ENCODE data around the gene CRKL.
A peak's percentile ranks its signal among the peaks of the same experiment; 100 is the strongest.
"Not testable (repeated sequence)": the region's sequence is repeated elsewhere in the genome, so short reads cannot be mapped to it uniquely, and the experiment has no call there.

Gene CRKL

DNA sequence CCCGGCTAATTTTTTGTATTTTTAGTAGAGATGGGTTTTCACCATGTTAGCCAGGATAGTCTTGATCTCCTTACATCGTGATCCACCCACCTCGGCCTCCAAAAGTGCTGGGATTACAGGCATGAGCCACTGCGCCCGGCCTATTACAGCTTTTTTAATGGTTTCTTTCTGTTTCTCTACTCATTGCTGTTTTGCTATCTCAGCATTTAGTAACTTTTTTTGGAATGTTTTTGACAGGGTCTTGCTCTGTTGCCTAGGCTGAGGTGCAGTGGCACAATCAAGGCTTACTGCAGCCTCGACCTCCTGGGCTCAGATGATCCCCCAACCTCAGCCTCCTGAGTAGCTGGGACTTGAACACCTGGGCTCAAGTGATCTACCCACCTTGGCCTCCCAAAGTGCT, 4.7 kb upstream of the CRKL start:
- no peaks in the 10 kb centered on the region for H3K9me3 Mint-ChIP-seq
- H3K4me3 Mint-ChIP-seq: no peak overlapping the region
- peaks cover 13% of the 10 kb centered on the region for H3K4me1 Mint-ChIP-seq
- no peak overlapping the region for H3K27ac Mint-ChIP-seq
- H3K36me3 Mint-ChIP-seq: no peaks in the 10 kb centered on the region
- H3K27me3 Mint-ChIP-seq: no peaks in the 10 kb centered on the region

DNA sequence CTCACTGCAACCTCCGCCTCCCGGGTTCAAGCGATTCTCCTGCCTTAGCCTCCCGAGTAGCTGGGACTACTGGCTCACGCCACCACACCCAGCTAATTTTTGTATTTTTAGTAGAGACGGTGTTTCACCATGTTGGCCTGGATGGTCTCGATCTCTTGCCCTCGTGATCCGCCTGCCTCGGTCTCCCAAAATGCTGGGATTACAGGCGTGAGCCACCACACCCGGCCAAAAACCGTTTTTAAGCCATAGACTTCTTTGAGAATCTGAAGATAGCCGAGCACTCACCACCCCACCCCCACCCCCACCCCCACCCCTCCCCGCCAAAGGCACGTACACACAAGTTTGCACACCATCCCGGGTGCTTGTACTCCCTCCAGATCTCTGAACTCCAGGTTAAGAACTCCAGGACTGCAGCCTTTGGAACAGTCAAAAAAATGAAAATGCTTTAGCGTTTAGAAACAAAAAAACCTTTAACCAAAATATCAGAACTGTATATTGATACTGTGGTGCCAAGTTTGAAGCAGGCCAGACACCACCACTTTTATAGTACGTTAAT, 1.5 kb downstream of the CRKL start:
- H3K27me3 Mint-ChIP-seq: no peaks in the 10 kb centered on the region
- peak overlapping the region; percentile 86 for H3K4me3 Mint-ChIP-seq
- H3K36me3 Mint-ChIP-seq: peaks cover 7% of the 10 kb centered on the region
- peaks cover 41% of the 10 kb centered on the region for H3K4me1 Mint-ChIP-seq
- H3K9me3 Mint-ChIP-seq: no peaks in the 10 kb centered on the region
- peak overlapping the region; percentile 83 for H3K27ac Mint-ChIP-seq

DNA sequence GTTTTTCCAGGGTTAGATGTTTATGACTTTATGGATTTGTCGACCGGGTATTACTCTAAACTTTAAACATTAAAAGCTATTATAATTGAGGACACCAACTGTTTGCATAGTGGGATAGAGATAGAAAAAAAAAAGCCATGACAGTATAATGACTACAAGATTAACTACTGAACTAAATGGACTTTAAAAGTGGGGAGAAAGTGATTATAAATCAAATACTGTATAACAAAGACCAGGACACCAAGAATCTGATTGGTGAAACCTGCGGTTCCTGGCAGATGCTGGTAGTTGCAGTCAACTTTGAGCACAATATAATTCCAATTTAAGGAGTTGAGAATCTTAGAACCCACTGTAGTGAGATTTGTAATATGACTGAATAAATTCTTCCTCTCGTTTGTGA, 2.5 kb downstream of the CRKL start:
- H3K27ac Mint-ChIP-seq: no peak overlapping the region
- H3K9me3 Mint-ChIP-seq: no peaks in the 10 kb centered on the region
- H3K27me3 Mint-ChIP-seq: no peaks in the 10 kb centered on the region
- H3K36me3 Mint-ChIP-seq: peaks cover 7% of the 10 kb centered on the region
- H3K4me1 Mint-ChIP-seq: peaks cover 51% of the 10 kb centered on the region
- peak overlapping the region; percentile 86 for H3K4me3 Mint-ChIP-seq

DNA sequence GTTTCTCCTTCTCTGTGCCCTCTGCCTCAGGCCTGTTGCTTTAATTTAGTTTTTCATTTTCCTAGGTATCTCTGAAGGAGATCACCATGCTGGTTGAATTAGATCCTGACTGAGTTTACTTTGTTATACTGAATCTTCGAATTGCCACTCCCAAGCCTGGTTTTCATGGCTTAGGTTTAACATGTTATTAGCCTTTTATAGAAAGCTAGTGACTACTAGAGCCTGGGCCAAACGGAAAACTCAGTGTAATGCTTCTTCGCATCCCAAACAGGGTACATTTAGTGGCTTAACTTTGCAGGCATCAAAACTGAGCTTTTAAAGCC, 3.6 kb downstream of the CRKL start:
- peak overlapping the region; percentile 86 for H3K4me3 Mint-ChIP-seq
- H3K36me3 Mint-ChIP-seq: peaks cover 8% of the 10 kb centered on the region
- peaks cover 58% of the 10 kb centered on the region for H3K4me1 Mint-ChIP-seq
- H3K27me3 Mint-ChIP-seq: no peaks in the 10 kb centered on the region
- peak overlapping the region; percentile 26 for H3K27ac Mint-ChIP-seq
- no peaks in the 10 kb centered on the region for H3K9me3 Mint-ChIP-seq

DNA sequence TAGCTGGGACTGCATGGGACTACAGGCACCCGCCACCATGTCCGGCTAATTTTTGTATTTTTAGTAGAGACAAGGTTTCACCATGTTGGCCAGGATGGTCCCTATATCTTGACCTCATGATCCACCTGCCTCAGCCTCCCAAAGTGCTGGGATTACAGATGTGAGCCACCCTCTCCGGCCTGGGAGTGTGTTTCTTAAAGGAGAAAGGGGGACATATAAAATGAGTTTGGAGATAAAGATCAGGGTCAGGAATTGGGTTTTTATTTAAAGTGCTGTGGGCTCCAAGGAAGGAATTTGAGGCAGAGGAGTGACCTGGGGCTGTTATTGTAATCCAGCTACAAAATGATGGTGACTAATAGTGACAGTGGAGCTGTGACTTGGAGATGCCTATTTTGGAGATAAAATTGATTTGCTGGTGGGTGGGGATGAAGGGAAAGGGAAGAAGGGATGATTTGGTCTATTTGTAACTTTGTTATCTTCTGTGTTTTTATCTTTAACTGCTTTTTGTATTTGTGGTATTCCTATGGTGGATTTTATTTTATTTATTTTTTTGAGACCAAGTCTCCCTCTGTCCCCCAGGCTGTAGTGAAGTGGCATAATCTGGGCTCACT, 5.0 kb downstream of the CRKL start:
- no peaks in the 10 kb centered on the region for H3K27me3 Mint-ChIP-seq
- peaks cover 61% of the 10 kb centered on the region for H3K4me1 Mint-ChIP-seq
- peak overlapping the region; percentile 69 for H3K4me3 Mint-ChIP-seq
- peak overlapping the region; percentile 79 for H3K27ac Mint-ChIP-seq
- H3K36me3 Mint-ChIP-seq: peaks cover 11% of the 10 kb centered on the region
- no peaks in the 10 kb centered on the region for H3K9me3 Mint-ChIP-seq

DNA sequence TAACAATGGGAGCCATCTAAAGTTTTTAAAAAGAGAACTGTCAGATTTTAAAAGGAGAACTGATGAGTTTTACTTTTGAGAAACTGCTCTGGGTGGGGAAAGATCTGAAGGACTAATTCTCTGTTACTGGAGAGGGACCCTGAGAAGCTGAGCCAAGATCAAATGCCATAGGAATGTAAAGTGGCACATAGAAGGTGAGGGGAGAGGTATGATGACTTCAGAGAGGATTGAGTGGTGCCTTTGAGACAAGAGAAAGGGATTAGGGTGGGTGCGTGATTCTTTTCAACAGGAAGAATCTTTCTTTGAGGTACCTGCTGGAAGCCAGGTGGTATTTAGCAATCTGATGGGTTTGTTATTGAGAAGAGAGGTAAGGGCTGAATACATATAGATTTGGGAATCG, 9.0 kb downstream of the CRKL start:
- Mint-ChIP-seq H3K27me3 (no peaks in the 10 kb centered on the region), H3K4me3 (peak overlapping the region; percentile 9), H3K9me3 (no peaks in the 10 kb centered on the region), H3K36me3 (peaks cover 6% of the 10 kb centered on the region), H3K4me1 (peaks cover 68% of the 10 kb centered on the region), H3K27ac (peak overlapping the region; percentile 78)

DNA sequence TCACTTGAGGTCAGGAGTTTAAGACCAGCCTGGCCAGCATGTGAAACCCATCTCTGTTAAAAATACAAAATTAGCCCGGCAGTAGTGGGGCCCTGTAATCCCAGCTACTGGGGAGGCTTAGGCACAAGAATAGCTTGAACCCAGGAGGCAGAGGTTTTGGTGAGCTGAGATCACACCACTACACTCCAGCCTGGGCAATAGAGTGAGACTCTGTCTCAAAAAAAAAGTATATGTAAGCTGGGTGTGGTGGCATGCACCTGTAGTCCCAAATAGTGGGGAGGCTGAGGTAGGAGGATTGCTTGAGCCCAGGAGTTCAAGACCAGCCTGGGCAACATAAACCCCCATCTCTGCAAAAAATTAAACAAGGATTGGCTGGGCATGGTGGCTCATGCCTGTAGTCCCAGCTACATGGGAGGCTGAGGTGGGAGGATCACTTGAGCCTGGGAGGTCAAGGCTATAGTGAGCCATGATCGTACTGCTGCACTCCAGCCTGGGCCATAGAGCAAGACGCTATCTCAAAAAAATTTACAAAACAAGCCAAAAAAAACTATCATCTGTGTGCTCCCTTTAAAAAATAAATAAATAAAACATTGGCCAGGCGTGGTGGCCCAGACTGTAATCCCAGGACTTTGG, 10.8 kb downstream of the CRKL start:
- no peaks in the 10 kb centered on the region for H3K27me3 Mint-ChIP-seq
- peaks cover 67% of the 10 kb centered on the region for H3K4me1 Mint-ChIP-seq
- peaks cover 6% of the 10 kb centered on the region for H3K36me3 Mint-ChIP-seq
- no peak overlapping the region for H3K27ac Mint-ChIP-seq
- H3K9me3 Mint-ChIP-seq: no peaks in the 10 kb centered on the region
- no peak overlapping the region for H3K4me3 Mint-ChIP-seq

DNA sequence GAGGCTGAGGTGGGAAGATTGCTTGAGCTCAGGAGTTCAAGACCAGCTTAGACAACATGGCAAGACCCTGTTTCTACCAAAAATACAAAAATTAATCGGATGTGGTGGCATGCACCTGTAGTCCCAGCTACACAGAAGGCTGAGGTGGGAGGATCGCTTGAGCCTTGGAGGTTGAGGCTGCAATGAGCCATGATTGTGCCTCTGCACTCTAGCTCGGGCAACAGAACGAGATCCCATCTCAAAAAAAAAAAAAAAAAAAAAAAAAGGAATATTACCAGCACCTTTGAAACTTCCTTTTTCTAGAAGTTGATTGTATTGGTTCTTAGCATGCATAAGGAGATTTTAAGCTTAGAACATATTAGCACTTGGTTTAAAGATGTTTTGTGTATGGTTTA, 11.4 kb downstream of the CRKL start:
- Mint-ChIP-seq H3K27ac (no peak overlapping the region), H3K4me3 (peak overlapping the region; percentile 30), H3K27me3 (no peaks in the 10 kb centered on the region), H3K4me1 (peaks cover 68% of the 10 kb centered on the region), H3K9me3 (no peaks in the 10 kb centered on the region), H3K36me3 (peaks cover 6% of the 10 kb centered on the region)

DNA sequence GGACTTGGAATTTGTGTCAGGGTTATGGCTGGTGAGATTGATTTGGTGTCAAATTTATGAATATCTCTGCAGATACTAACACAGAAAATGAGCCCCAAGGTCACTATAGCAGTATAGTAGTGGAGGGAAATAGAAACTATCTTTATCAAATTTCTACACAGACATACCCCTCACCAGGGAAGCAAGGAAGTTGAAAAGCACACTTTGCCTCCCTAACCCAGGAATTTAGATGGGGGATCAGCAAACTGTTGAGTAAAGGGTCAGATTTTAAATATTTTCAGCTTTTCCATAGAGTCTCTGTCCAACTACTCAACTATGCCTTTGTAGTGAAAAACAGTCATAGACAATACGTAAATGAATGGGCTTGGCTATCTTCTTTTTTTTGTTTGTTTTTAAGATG, 12.8 kb downstream of the CRKL start:
- Mint-ChIP-seq H3K36me3 (peaks cover 9% of the 10 kb centered on the region), H3K9me3 (no peaks in the 10 kb centered on the region), H3K27me3 (no peaks in the 10 kb centered on the region), H3K4me3 (no peak overlapping the region), H3K27ac (peak overlapping the region; percentile 25), H3K4me1 (peaks cover 67% of the 10 kb centered on the region)

DNA sequence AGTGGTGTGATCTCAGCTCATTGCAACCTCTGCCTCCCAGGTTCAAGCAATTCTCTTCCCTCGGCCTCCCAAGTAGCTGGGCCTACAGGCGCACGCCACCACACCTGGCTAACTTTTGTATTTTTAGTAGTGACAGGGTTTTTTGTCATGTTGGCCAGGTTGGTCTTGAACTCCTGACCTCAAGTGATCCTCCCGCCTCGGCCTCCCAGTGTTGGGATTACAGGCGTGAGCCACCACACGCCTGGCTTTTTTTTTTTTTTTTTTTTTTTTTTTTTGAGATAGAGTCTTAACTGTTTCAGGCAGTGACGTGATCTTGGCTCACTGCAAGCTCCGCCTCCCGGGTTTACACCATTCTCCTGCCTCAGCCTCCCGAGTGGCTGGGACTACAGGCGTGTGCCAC, 13.2 kb downstream of the CRKL start:
- not testable (repeated sequence) for H3K9me3 Mint-ChIP-seq, H3K36me3 Mint-ChIP-seq, H3K4me3 Mint-ChIP-seq, H3K27me3 Mint-ChIP-seq, H3K27ac Mint-ChIP-seq
- peaks cover 66% of the 10 kb centered on the region for H3K4me1 Mint-ChIP-seq

DNA sequence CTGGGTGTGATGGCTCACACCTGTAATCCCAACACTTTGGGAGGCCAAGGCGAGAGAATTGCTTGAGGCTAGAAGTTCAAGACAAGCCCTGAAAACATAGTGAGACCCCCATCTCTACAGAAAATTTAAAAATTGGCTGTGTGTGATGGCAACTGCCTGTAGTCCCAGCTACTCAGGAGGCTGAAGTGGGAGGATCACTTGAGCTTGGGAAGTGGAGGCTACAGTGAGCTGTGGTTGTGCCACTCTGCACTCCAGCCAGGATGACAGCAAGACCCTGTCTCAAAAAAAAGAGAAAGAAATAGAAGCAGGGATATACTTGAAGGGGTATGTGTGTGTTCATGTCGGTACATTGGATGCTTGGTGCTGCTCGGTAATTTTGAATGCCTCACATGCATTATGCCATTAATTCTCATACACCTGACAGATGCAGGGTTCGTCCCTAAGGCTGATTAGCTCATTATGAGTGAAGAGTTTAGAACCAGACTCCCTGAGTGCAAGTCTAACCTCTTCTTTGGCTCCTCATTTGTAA, 14.0 kb downstream of the CRKL start:
- no peaks in the 10 kb centered on the region for H3K9me3 Mint-ChIP-seq
- H3K27me3 Mint-ChIP-seq: no peaks in the 10 kb centered on the region
- no peak overlapping the region for H3K4me3 Mint-ChIP-seq
- peaks cover 7% of the 10 kb centered on the region for H3K36me3 Mint-ChIP-seq
- peaks cover 63% of the 10 kb centered on the region for H3K4me1 Mint-ChIP-seq
- no peak overlapping the region for H3K27ac Mint-ChIP-seq

DNA sequence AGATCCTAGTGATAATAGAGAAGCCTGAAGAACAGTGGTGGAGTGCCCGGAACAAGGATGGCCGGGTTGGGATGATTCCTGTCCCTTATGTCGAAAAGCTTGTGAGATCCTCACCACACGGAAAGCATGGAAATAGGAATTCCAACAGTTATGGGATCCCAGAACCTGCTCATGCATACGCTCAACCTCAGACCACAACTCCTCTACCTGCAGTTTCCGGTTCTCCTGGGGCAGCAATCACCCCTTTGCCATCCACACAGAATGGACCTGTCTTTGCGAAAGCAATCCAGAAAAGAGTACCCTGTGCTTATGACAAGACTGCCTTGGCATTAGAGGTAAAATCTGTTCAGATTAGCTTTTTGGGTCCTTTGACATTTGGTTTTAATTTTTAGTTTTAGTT, 16.7 kb downstream of the CRKL start:
- Mint-ChIP-seq H3K27ac (no peak overlapping the region), H3K4me1 (peaks cover 77% of the 10 kb centered on the region), H3K9me3 (no peaks in the 10 kb centered on the region), H3K36me3 (peaks cover 10% of the 10 kb centered on the region), H3K27me3 (no peaks in the 10 kb centered on the region), H3K4me3 (no peak overlapping the region)

DNA sequence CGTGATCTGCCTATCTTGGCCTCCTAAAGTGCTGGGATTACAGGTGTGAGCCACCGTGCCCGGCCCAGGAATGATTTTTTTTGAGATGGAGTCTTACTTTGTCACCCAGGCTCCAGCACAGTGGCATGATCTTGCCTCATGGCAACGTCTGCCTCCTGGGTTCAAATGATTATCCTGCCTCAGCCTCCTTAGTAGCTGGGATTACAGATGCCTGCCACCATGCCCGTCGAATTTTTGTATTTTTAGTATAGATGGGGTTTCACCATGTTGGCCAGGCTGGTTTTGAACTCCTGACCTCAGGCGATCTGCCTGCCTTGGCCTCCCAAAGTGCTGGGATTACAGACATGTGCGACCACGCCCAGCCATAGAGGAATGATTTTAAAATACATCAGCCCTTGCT, 17.8 kb downstream of the CRKL start:
- not testable (repeated sequence) for H3K4me3 Mint-ChIP-seq, H3K27ac Mint-ChIP-seq, H3K27me3 Mint-ChIP-seq, H3K9me3 Mint-ChIP-seq
- H3K36me3 Mint-ChIP-seq: peaks cover 12% of the 10 kb centered on the region
- H3K4me1 Mint-ChIP-seq: peaks cover 79% of the 10 kb centered on the region

DNA sequence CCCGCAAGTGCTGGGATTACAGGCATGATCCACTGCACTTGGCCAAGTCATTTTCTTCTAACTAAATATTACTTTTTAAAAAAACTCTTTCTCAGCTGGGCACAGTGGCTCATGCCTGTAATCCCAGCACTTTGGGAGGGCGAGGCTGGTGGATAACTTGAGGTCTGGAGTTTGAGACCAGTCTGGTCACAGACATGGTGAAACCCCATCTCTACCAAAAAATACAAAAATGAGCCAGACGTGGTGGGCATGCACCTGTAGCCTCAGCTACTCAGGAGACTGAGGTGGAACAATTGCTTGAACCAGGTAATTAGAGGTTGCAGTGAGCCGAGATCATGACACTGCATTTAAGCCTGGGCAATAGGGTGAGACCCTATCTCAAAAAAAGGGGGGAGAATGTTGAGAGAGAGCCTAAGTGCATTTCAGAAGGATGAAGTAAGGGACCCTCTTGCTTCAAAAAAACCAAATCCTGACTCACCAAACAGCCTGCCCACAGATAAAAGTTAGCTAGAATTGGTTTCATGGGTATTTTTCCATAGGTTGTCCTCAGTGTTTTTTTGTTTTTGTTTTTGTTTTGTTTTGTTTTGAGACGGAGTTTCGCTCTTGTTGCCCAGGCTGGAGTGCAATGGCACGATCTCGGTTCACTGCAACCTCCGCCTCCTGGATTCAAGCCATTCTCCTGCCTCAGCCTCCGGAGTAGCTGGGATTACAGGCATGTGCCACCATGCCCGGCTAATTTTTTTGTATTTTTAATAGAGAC, 18.8 kb downstream of the CRKL start:
- not testable (repeated sequence) for H3K27ac Mint-ChIP-seq, H3K9me3 Mint-ChIP-seq, H3K27me3 Mint-ChIP-seq
- peaks cover 82% of the 10 kb centered on the region for H3K4me1 Mint-ChIP-seq
- H3K36me3 Mint-ChIP-seq: peaks cover 14% of the 10 kb centered on the region
- peak overlapping the region; percentile 30 for H3K4me3 Mint-ChIP-seq

DNA sequence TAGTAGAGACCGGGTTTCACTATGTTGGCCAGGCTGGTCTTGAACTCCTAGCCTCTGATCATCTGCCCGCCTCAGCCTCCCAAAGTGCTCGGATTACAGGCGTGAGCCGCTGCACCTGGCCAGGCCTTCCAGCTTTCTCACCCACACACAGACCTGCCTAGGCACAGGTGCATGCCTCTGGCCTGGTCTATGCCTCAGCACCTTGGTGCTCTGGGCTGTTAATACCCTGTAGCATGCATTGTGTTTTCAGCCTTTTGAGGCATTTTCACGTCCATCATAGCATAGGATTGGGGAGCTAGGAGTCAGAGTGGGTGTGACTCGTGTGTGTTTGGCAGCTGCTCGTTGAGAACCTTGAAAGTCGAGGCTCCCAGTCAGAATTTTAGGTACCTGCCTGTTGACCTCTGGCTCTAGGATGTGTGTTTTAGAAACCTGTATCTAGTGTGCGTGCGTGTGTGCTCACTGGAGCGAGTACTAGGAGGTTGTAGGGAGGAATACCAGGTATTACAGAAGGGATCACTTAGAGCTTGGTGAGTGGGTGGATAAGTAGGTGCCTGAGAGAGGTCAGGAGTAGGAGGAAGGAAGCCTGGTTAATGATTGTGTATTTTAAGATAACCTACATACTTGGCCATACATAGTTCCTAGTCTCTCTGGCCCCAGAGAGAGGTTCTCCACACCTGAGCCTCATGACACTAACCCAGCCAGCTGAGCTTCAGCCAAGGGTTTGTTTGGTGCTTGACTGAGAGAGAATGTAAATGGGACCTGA, 20.0 kb downstream of the CRKL start:
- peak overlapping the region; percentile 56 for H3K4me3 Mint-ChIP-seq
- H3K36me3 Mint-ChIP-seq: peaks cover 17% of the 10 kb centered on the region
- H3K27ac Mint-ChIP-seq: peak overlapping the region; percentile 67
- H3K9me3 Mint-ChIP-seq: no peaks in the 10 kb centered on the region
- H3K4me1 Mint-ChIP-seq: peaks cover 84% of the 10 kb centered on the region
- H3K27me3 Mint-ChIP-seq: no peaks in the 10 kb centered on the region
